Umbilical cord (tissue), 2 donors: Measurements from ENCODE around the gene CEP290. TPM values are rescaled to one million over a fixed set of nuclear protein-coding genes. Genes with fewer than 3 reads are reported as not detected.

Experiments used
- DNase-seq: peaks from one replicate; pipeline ENCODE4 v3.0.0-alpha.2; 2015; ENCODE audit warnings: low spot score
- total RNA-seq: library from RNA; depleted of rRNA; stranded (reverse); fragments of >200 nt; gene quantifications from one replicate; pipeline ENCODE4 v1.2.3, GENCODE V29; 2014; ENCODE audit warnings: low replicate concordance; ENCODE audit not compliant: insufficient read depth

CEP290 gene
- total RNA-seq = 21.7 TPM

GRCh38 chr12:88141774-88142609, at the start of gene CEP290, which contains the start of gene TMTC3:
Gene CEP290 (minus strand): TSS chr12:88142088. CDS start chr12:88141307, 781 bp downstream.
Gene TMTC3 (plus strand): TSS chr12:88142307. CDS start chr12:88148316, 6,009 bp downstream.
- peak; percentile 100 for DNase-seq

GRCh38 chr12:88188180-88188579, 46.3 kb upstream of the CEP290 start:
- DNase-seq = no peak

- DNase-seq = no peak
These were observed 45.7 kb upstream of the CEP290 start for GRCh38 chr12:88187571-88187970.

- DNase-seq = no peak
These were observed 44.1 kb upstream of the CEP290 start for GRCh38 chr12:88185988-88186387.

- DNase-seq = no peak
These were observed 43.4 kb upstream of the CEP290 start for GRCh38 chr12:88185279-88185678.

GRCh38 chr12:88184196-88184595, 42.3 kb upstream of the CEP290 start:
- no peak for DNase-seq

- no peak for DNase-seq
These were observed 40.5 kb upstream of the CEP290 start for GRCh38 chr12:88182416-88182815.

- no peak for DNase-seq
These were observed 40.0 kb upstream of the CEP290 start for GRCh38 chr12:88181881-88182280.

GRCh38 chr12:88179436-88180014, 37.6 kb upstream of the CEP290 start:
- DNase-seq = peak; percentile 1

GRCh38 chr12:88175544-88175943, 33.7 kb upstream of the CEP290 start:
- no peak for DNase-seq

- DNase-seq = no peak
These were observed 31.0 kb upstream of the CEP290 start for GRCh38 chr12:88172844-88173407.

- DNase-seq = no peak
These were observed 25.5 kb upstream of the CEP290 start for GRCh38 chr12:88167384-88167783.

GRCh38 chr12:88166179-88166578, 24.3 kb upstream of the CEP290 start:
- DNase-seq = no peak

- no peak for DNase-seq
These were observed 21.5 kb upstream of the CEP290 start for GRCh38 chr12:88163371-88163770.

- DNase-seq = no peak
These were observed 14.3 kb upstream of the CEP290 start for GRCh38 chr12:88156075-88156654.

GRCh38 chr12:88153959-88154358, 12.1 kb upstream of the CEP290 start:
- DNase-seq = peak; percentile 40

GRCh38 chr12:88150063-88150462, 8.2 kb upstream of the CEP290 start:
- DNase-seq = no peak

- DNase-seq = no peak
These were observed 3.9 kb upstream of the CEP290 start for GRCh38 chr12:88145567-88146505.

- no peak for DNase-seq
These were observed 2.9 kb upstream of the CEP290 start for GRCh38 chr12:88144546-88145468.

- DNase-seq = no peak
These were observed 2.1 kb upstream of the CEP290 start for GRCh38 chr12:88144037-88144436.
